ENCODE measurements around the gene FAM3B. TPM values are rescaled to one million over a fixed set of nuclear protein-coding genes. Genes with fewer than 3 reads are reported as not detected.

FAM3B gene
- total and polyA plus RNA-seq, 2 of the 4 experiments (the other 2 are of a cell fraction) = not detected

- DNase-seq = no peak
- Histone ChIP-seq H2BK5ac (ENCODE audit: low read depth, low read length, poor library complexity, severe bottlenecking) (no peak overlapping the region), H3K36me3 (ENCODE audit: control insufficient read depth, insufficient read depth, low read length) (no peaks in the 10 kb centered on the region), H2AFZ (replicated peaks; ENCODE audit: low read length, poor library complexity) (no peak overlapping the region), H2AK9ac (replicated peaks; ENCODE audit: low read depth, low read length, poor library complexity) (no peak overlapping the region), H4K5ac (ENCODE audit: low read depth, low read length) (no peak overlapping the region), H3K4ac (ENCODE audit: low read depth, low read length) (no peak overlapping the region), H3K14ac (replicated peaks; ENCODE audit: low read depth, low read length) (no peak overlapping the region), H4K91ac (ENCODE audit: insufficient read depth, low read depth, low read length) (no peak overlapping the region), H3K18ac (ENCODE audit: low read depth, low read length) (no peak overlapping the region), H3K4me3 (ENCODE audit: insufficient read depth, low read depth, low read length) (no peak overlapping the region), H3K23ac (ENCODE audit: low read depth, low read length) (no peak overlapping the region), H3K27ac (ENCODE audit: insufficient read depth, low read length) (no peak overlapping the region), H3K9me1 (ENCODE audit: insufficient read depth, low read length) (no peaks in the 10 kb centered on the region), H3K79me1 (ENCODE audit: low read depth in 1 of 2, low read length in 2 of 2) (no peaks in the 10 kb centered on the region), H3K9ac (ENCODE audit: low read depth, low read length) (no peak overlapping the region), H4K20me1 (ENCODE audit: insufficient read depth, low read length) (no peaks in the 10 kb centered on the region), H2AK5ac (ENCODE audit: low read depth, low read length) (no peak overlapping the region), H2BK15ac (ENCODE audit: low read depth, low read length) (no peak overlapping the region), H4K8ac (ENCODE audit: low read depth in 2 of 2, low read length in 2 of 2) (no peak overlapping the region), H3K27me3 (ENCODE audit: control insufficient read depth, insufficient read depth, low read length) (peaks cover 1% of the 10 kb centered on the region; the same call in 1 of the 2 replicates), H3K9me3 (ENCODE audit: control insufficient read depth, insufficient read depth, low read length) (no peaks in the 10 kb centered on the region), H3K56ac (ENCODE audit: extremely low read depth, insufficient read depth, low read length) (no peak overlapping the region), H3K4me2 (ENCODE audit: low read depth, low read length) (no peak overlapping the region), H2BK120ac (ENCODE audit: low read depth, low read length) (no peak overlapping the region), H2BK20ac (ENCODE audit: low read depth, low read length) (no peak overlapping the region), H3K4me1 (ENCODE audit: control insufficient read depth, insufficient read depth, low read length) (no peaks in the 10 kb centered on the region)
- dilution Hi-C loops (cut with HindIII; ENCODE audit: low sequenced_read_pairs, unreplicated experiment) (no loop called here), in situ Hi-C loops (cut with MboI; ENCODE audit: low sequenced_read_pairs) (loop anchor here (10.0 kb wide), 1 partner anchor 111 kb away; no protein-coding TSS in a partner anchor), intact Hi-C loops (cut with micrococcal nuclease) (no loop called here)
- TF ChIP-seq BHLHE40 (IDR thresholded peaks at IDR 0.05; ENCODE audit: low read depth, low read length) (no peak), MAZ (IDR thresholded peaks at IDR 0.05; ENCODE audit: borderline replicate concordance, low read depth, low read length) (no peak), CTCF (conservative IDR thresholded peaks at IDR 0.05; ENCODE audit: low read depth, low read length) (no peak), CHD1 (IDR thresholded peaks at IDR 0.05; ENCODE audit: low read depth, low read length) (no peak), USF2 (IDR thresholded peaks at IDR 0.05; ENCODE audit: low read depth, low read length) (no peak), SMC3 (IDR thresholded peaks at IDR 0.05; ENCODE audit: low read depth, low read length) (no peak), RCOR1 (IDR thresholded peaks at IDR 0.05; ENCODE audit: insufficient replicate concordance, low read length) (no peak), RFX5 (IDR thresholded peaks at IDR 0.05; ENCODE audit: low read depth, low read length) (no peak), FOS (IDR thresholded peaks at IDR 0.05; ENCODE audit: low read depth, low read length) (no peak), CEBPB (IDR thresholded peaks at IDR 0.05; ENCODE audit: low read depth, low read length) (no peak), MAFK (IDR thresholded peaks at IDR 0.05; ENCODE audit: low read depth, low read length) (no peak)
- no peak for ATAC-seq (ENCODE audit: low read depth)
- CTCF ChIA-PET = no interaction called here
- WGBS, 2 experiments (ENCODE audit: extremely low coverage in 2 of 2, insufficient read length in 1 of 2) = 78% methylated on average over 4 of the region's 10 CpGs; no CpG with 5 or more reads in 1 of the 2 experiments
- no TSS peak for BruUV-seq (replicated peaks)
- POLR2A ChIA-PET (ENCODE audit: unreplicated experiment) = no interaction called here
Observed at GRCh38 chr21:41403966-41404365, 87.4 kb downstream of the FAM3B start.

Measured in IMR-90 (cell line).